Fibroblast of gingiva (primary cell): ENCODE measurements around the gene C16orf95.
"Not testable (repeated sequence)": the region's sequence is repeated elsewhere in the genome, so short reads cannot be mapped to it uniquely, and the experiment has no call there.

Experiments used
- DNase-seq: peaks from one replicate; pipeline ENCODE4 v3.0.0-alpha.2; 2011; ENCODE audit warnings: low read depth

Gene C16orf95

DNA sequence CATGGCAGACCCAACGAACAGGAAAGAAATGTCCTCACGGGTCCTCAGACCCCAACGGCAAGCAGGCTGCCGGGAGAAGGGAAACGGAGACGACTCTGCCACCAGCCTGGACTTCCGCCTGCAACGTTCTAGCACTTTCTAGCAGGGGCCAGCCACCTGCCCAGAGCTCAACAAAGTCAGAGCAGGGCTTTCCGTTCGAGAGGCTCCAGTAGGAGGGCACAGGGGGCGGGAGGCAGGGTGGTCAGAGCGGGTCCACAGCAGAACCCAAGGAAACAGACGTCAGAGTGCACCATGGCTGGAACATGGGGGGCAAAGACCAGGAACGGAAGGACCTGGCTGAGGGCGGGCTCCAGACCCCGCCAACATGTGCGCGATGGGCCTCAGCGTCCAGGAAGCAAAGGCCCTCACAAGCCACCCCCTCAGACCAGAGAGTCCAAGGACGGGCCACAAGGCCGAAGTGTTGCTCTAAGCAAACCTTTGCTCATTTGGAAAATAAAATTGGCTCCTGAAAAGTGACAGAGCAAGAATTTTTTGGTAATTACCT is 29.4 kb upstream of the C16orf95 start:
- DNase-seq, result no peak

DNA sequence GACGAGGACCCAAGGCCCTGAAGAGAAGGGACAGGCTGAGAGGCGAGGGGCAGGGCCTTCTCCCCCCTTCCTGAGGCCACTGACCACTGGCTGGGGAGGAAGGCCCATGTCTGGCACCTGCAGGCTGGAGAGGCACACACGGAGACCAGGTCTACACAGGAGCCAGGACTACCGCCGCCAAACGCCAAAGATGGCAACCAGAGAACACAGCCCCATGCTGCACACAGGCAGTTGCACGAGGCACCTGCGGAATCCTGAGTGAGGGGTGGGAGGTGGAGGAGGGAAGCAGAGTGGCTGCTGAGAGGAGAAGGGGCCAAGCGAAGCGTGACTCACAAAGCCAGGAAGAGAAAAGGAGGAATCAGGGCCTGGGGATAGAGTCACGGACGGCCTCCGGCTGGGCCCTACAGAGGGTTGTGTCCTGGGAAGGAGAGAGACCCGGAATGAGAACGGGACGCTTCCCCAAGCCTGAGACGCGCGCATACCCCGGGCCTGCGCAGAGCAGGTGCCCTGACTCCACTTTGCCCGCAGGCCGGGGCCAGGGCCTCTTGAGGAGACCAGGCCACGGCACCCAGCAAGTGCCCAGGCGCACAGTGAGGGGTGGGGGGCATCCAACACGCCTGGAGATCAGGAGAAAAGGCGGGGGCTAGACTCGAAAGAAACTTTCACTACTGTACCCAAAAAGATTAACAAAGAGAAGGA is 28.7 kb upstream of the C16orf95 start:
- DNase-seq, result no peak

DNA sequence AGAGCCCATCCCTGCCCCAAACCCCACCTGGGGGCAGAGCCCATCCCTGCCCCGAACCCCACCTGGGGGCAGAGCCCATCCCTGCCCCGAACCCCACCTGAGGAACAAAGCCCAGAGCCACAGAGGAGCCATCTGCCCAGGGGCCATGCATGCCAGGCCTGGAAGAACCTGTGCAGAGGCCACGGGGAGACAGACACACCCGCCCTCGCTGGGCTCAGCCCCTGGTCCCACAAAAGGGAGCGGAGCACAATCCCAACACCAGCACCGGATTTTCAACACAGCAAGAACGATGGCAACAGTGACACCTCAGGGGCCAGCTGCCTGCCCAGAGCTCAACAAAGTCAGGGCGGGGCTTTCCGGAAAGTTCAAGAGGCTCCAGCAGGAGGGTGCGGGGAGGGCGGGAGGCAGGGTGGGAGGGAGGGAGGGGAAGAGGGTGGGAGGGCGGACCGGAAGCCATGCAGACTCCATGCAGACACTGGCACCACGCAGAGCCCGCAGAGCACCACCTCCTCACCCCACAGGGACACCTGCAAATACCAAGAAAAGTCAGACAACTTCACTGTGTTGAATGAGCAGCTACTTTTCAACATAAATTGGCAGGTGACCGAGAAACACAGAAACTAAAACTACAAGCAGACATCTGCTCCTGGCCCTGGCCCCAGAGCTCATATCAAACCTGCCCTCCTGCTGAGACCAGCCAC is 27.9 kb upstream of the C16orf95 start:
- no peak for DNase-seq

DNA sequence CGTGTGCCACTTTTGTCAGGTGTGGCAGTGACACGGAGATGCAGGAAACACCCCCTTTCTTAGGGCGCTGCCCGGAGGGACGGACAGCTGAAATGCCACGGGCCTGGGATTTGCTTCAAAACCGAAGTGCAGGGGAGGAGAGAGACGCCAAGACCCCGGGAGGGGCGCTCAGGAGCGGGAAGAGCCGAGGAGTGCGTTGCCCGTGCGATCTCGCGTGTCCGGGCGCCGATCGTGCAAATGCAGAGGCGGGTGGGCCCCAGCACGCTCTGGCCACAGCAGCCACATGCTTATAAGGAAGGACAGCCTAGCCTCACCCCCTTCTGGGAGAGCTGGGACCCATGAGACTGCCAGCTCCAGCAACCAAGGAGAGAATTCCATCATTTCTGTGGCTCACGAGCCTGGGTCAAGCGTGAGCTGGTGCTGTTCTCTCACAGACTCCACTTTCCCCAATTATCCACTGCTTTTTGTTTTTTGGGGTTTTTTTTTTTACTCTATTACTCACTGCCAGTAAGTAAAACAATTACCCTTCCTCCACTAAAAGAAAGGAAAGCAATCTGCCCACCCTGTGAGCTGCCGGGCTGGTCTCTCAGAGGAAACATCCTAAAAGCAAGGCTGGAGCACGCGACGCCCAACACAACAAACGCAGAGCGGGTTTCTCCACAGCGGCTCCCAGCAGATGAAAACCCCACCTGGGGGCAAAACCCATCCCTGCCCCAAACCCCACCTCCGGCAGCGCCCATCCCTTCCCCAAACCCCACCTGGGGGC is 27.2 kb upstream of the C16orf95 start:
- DNase-seq, result no peak

DNA sequence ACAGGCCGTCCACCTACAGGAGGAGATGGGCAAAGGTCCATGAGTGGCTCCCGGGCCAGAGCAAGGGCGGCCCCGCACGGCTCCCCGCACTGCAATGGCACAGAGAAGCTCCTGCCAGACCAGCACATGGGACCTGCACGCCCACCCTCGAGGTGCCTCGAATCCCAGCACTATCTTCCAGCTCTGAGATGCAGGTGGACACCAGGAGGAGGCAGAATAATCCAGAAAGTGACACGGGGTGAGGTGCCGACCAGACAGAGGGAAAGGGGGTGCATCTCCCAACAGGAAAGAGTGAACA is 26.5 kb upstream of the C16orf95 start:
- no peak for DNase-seq

DNA sequence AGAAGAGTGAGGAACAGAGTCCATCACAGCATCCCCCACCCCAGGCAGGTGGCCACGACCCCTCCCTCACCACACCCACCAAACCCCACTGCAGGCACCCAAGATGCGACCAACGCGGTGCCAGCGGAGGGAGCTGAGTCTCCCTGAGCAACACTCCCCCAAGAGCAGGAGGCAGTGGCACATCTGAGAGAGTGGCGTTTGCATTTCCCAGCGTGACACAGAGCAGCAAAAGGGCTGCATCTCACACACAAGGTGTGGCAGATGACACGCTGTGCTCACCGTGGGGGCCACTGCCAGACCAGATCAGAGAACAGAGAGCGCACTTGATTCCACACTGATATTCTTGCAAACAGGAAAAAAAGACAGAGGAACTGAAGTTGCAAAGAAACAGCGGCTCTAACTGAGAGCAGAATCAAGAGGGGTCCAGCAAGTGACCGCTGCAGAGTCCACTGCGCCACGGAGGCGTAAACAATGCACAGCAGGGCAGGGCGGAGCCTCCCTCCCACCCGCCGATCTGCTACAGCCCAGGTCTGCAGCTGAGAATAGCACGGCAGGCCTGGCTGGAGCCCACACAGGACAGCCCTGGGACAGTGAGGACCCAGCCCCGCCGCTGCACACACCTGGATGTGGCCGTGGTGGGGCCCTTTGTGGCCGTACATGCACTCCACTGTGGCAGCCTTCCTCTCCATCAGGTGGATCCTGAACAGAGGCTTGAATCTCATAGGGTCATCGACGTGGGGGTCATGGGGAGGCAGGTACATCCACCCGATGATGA is 26.0 kb upstream of the C16orf95 start:
- no peak for DNase-seq

DNA sequence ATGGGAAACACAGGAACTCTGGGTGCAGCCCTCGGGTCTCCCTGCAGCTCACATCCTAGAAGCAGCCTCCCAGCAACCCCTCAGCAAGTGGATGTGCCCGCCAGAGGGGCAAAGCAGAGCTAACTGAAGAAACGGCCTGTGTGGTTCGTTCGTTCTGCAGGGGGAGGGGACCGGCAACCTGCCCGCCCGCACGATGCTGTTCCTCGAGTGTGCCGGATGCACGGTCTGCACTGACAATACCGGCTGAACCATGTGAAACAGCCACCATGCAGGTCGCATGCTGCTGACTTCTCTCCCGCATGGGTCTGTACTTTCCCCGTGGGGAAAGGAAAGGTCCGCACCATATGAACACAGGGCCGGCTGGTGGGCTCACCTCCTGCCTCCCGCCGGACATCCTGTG is 25.3 kb upstream of the C16orf95 start:
- no peak for DNase-seq

DNA sequence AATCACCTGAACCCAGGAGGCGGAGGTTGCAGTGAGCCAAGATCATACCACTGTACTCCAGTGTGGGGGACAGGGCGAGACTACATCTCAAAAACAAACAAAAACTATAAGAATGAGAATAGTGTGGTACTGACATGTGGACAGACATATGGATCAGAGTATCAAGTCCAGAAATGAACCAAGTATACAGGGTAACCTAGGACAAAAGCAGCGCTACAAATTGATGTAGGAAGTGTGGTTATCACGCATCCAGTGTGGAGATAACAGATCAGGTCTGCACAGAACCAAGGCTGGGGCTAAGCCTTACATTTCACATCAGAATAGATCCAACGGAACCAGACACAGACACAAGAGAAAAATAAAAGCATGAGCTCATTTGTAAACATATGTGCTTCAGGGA is 23.0 kb upstream of the C16orf95 start:
- DNase-seq, result no peak

DNA sequence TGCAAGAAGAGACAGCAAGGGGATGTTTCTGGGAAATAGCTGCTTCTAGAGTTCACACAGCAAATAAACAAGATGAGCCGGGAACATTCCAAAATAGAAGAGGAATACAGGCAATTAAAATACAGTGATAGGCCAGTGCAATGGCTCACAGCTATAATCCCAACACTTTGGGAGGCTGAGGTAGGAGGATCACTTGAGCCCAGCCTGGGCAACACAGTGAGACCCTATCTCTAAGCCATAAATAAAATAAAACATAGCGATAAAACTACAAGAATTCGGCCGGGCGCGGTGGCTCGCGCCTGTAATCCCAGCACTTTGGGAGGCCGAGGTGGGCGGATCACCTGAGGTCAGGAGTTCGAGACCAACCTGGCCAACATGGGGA is 22.5 kb upstream of the C16orf95 start:
- DNase-seq, result not testable (repeated sequence)

DNA sequence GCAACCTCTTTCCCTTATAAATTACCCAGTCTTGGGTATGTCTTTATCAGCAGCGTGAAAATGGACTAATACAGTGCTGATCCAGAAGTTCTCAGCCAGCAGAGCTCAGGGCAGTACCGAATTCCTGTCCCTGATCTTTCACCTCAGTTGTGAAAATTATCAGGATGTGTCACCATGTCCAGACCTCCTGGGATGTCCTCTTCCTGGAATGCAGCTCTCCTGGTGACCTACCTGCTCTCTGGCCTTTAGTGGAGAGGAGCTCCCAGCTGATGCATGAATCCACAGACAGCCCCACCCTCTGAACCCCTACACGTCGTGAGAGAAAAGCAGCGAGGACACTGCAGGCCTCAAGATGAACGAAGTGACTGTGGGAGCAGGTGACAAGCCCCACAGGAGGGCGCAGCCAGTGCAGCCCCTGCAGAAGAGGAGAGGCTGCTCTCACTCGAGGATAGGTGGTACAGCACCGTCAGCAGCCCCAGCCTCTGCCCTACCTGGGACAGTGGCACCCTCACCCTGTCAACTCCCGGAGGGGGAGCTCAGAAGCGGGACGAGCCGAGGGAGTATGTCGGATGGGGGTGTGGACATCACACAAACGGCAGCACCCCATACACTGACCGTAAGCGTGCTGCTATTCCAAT is 22.0 kb upstream of the C16orf95 start:
- no peak for DNase-seq

DNA sequence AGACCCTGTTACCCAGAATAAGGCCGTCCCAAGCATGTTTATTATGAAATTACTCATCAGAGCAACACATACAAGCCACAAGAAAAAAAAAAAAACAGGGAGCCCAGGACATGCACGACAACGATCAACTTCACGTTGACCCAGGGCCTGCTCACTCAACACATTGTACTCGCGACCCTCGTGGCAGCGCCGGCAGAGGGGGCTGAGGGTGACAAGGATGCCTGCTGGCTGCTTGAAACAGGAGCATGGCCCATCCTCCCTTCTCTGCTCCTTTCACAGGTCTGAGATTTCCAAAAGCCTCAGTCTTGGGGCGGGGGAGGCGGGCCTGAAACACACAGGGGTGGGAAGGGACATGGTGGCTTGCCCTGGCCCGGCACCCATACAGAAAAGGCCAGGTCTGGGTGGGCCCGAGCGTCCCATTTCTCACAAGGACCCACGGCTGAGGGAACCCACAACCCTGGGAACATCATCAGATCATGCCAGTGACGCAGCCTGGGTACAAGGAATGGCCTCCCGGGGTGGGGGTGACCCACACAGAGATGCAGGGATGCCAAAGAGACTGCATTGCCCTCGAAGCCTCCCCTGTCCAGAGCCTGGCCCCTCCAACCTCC is 21.1 kb upstream of the C16orf95 start:
- no peak for DNase-seq

DNA sequence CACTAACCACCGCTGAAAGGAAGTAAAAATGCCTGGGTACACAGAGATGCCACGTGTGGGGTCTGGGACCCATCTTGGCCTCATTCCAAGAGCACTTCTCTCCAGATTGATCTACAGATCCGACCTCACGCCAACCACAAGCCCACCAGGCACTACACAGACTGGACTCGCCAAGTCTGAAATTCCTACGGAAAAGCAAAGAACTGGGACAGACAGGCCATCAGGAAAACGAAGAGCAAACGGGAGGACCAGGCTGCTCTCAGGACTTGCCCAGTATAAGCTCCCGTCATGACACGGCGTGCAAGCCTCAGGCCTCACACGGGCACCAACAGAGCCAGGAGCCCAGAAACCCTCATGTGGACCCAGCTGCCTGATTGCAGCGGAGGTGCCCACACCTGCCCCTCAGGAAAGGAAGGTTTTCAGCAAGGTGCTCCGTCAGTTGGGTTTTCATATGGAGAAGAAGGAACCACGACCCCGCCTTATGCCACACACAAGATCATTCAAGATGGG is 20.1 kb upstream of the C16orf95 start:
- DNase-seq, result no peak

DNA sequence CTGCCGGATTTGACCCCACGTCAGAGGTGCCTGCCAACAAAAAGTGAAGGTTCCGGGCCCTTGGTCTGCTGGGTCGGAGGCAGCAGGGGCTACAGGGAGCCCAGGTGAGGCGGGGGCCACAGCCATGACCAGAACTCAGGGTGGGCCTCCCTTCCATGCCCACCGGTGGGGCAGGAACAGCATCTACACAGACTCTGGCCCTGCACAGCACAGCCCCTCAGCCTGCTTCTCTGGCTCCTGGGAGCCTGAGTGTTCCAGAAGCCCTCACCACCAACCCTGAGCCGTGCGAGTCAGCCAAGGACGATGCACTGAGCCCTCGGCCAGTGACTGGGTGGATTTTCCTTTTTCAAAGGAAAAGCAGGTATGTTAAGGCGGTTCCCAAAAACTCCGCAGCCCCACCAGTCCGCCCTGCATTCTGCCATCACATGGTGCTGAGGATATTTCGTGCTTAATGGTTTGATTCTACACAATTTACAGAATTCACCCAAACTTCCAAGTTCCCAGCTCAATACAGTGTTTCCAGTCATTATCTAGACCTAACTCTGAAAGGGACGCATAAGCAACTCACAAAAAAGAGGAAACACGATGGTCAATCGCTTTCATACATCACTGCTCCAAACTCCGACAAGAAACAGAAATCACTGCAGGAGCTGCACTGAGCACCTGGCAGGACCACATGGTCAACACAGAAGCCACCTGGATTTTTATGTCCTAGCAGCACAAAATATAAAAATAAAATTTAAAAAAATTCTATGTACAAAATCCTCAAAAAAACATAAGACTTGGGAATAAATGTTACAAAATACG is 19.4 kb upstream of the C16orf95 start:
- DNase-seq, result no peak

DNA sequence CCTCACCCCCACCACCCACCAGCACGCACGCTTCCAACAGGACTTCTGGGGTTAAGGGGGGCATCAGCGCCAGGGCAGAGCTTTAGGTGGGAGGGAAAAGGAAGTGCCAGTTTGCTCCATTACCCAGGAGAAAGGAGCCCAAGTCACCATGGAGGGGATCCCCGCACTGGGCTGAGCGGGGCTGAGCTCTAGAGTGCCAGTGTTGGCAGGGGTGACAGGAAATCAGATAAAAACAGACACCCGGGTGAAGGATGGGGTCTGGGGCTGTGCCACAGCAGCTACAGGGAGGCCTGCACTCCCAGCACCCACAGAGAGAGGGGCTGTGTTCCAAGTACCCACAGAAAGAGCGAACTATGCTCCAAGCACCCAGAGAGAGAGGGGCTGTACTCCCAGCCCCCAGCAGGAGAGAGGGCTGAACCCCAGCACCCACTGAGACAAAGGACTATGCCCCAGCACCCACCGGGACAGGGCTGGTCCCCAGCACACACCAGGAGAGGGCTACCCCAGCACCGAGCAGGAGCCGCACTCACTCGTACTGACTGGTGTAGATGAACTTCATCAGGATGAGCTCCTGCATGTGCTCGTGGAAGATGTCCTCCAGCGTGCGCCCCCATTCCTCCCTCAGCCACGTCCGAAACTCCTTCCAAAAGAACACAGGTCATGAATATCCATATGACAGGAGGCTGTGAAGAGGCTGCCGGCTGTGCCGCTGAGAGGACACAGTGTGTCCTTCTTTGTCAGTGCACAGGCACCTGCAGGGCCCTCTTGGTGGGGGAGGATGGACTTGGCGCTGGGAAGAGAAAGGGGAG is 18.6 kb upstream of the C16orf95 start:
- DNase-seq, result no peak

DNA sequence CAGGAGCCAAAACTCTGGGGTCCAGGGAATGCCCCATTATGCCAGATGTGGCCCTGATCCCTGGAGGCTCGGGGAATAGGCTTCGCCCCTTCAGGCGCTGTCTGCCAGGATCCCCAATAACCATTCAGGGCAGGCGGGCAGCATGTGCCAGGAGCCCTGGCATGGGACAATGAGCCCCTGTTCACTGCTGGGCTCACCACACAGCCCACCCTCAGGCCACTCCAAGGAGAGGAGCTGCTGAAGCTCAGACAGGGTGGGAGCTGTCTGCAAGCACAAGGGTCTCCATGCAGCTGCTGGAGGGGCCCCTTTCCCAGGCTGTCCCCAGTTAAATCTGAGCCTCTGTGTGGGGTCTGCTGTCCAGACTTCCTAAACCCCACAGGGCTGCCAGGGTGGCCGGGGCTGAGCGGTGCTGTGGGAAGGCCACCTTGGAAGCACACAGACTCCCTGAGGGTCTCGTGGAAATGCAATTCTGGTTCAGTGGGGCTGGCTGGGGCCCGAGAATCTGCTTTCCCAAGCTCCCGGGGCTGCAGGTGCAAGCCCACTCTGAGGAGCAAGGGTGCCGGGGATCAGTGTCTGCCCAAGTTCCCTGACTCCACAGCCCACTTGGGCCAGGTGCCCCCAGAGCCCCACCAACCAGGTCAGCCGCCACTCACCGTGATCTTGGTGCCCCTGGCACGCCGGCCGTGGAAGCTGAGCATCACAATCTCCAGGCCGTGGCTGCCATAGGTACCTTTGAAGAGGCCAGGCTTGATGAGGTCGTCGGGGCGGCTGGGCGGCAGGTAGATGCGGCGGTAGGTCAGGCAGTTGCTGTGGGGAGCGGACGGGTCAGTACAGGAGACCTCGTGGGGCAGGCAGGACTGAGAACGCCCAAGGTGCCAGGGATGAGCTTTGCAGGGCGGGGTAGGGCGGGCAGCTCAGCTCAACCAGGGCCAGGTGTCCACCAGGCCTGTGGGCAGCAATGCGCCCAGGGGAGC is 17.7 kb upstream of the C16orf95 start:
- no peak for DNase-seq

DNA sequence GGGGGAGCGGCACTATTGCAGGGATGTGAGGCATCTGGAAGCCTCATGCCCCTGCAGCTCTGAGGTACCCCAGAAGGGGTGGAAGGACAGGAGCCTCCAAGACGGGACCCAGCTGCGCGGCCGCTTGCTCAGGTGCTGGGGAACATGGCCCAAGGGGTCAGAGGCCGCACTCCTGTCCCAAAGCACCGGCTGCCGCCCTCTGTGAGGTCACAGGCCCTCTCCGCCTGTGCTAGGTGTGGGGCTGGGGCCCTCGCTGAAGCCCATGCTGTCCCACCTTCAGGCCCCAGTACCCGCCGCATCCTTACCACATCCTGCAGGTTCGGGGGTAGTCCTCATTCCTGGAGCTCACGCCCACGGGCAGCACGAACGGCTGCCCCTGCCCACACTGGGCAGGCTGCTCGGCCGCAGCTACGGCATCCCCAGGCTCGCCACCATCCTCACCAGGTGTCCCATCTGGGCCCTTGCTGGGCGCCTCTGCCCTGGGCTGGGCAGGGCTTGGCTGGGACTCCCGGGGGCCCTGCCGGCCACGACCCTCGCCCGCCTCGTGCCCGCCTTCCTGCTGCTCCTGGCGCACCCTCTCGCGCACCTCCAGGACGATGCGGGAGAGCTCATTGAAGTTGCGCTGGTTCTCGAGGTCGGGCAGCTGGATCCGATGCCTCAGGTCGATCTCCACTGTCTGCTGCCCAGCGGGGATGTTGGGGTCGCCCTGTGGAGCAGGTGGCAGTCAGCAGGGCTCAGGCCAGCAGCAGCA is 16.6 kb upstream of the C16orf95 start:
- no peak for DNase-seq

DNA sequence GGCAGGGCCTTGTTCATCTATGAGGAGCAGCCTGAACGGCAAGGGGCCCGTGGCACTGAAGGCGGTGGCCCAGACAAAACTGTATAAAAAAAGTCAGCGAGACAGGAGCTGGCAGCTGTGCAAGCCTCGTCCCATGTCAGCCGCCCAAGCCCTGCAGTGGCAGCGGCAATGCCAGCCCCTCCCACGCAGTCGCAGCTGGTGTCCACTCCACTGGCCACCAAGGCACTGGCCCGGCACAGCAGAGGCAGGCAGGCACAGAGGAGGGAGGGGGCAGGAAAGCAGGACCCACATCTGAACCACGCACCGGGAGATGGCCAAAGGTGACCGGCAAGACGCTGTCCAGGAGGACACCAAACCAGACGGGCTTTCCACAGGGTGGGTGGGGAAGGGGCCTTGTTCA is 15.9 kb upstream of the C16orf95 start:
- DNase-seq, result no peak

DNA sequence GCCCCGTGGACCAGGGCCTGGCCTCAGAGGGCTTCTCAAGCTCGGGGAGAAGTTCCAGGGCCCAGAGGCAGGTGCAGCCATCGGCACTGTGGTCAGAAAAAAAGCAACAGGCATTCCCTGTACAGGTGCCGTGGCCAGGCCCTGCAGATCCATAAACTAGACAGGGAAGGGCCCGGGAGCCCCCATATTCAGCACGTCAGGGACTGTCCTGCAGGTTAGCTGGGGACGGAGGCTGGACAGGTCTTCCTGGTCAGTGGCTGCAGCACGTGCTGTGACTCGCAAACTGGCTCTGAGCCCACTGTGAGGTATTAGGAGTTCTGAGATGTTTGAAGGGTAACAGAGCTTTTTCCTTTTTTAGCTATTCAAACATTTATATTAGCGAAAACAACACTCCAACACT is 15.0 kb upstream of the C16orf95 start:
- DNase-seq, result no peak
